Liver (tissue), 9 donors: ENCODE measurements around the gene DSPP. TPM values are rescaled to one million over a fixed set of nuclear protein-coding genes. Genes with fewer than 3 reads are reported as not detected.

Experiments used
- DNase-seq: peaks from one replicate; pipeline ENCODE4 v3.0.0-alpha.2; 2017; ENCODE audit warnings: low spot score
- H3K27ac ChIP-seq, 2 donors: one replicate each; pipeline ENCODE4 v1.7.0; 2013; ENCODE audit warnings: inconsistent platforms in 2 of 2, low read length in 2 of 2, control low read depth in 1 of 2, low read depth in 1 of 2, mild to moderate bottlenecking in 1 of 2
- H3K27me3 ChIP-seq, 4 donors: one replicate each; pipeline versions ENCODE4 v1.6.1 to v1.7.0; 2013; ENCODE audit warnings: low read length in 3 of 4, inconsistent platforms in 1 of 4, mild to moderate bottlenecking in 1 of 4, moderate library complexity in 1 of 4; ENCODE audit not compliant: control insufficient read depth in 4 of 4, insufficient read depth in 4 of 4
- H3K36me3 ChIP-seq, 4 donors: one replicate each; pipeline versions ENCODE4 v1.6.1 to v1.7.0; 2013; ENCODE audit warnings: low read length in 3 of 4, mild to moderate bottlenecking in 3 of 4, low read depth in 1 of 4, moderate library complexity in 1 of 4; ENCODE audit not compliant: control insufficient read depth in 4 of 4, insufficient read depth in 3 of 4
- H3K4me1 ChIP-seq, 4 donors: one replicate each; pipeline versions ENCODE4 v1.6.1 to v1.7.0; 2013; ENCODE audit warnings: low read length in 3 of 4, mild to moderate bottlenecking in 3 of 4, moderate library complexity in 1 of 4; ENCODE audit not compliant: control insufficient read depth in 4 of 4, insufficient read depth in 4 of 4
- H3K4me3 ChIP-seq, 3 donors: one replicate each; pipeline versions ENCODE4 v1.6.1 to v1.7.0; 2013; ENCODE audit warnings: low read length in 3 of 3, control low read depth in 1 of 3, low read depth in 1 of 3, mild to moderate bottlenecking in 1 of 3
- H3K9ac ChIP-seq, 2 donors: one replicate each; pipeline ENCODE4 v1.7.0; 2013; ENCODE audit warnings: low read length in 2 of 2, mild to moderate bottlenecking in 2 of 2, moderate library complexity in 2 of 2, control low read depth in 1 of 2, low read depth in 1 of 2
- H3K9me3 ChIP-seq, 4 donors: one replicate each; pipeline versions ENCODE4 v1.6.1 to v1.7.0; 2013; ENCODE audit warnings: low read length in 3 of 4; ENCODE audit not compliant: control insufficient read depth in 4 of 4
- ATF3 ChIP-seq: IDR thresholded peaks from 2 replicates; pipeline ENCODE4 v1.6.1; 2016; ENCODE audit warnings: antibody characterized with exemption
- EGR1 ChIP-seq, 2 donors: IDR thresholded peaks; 2 replicates each; pipeline ENCODE4 v1.6.1; 2016 to 2018; ENCODE audit warnings: antibody characterized with exemption in 2 of 2, low read depth in 2 of 2
- FOXA1 ChIP-seq: IDR thresholded peaks from 2 replicates; pipeline ENCODE4 v1.6.1; 2016; ENCODE audit warnings: antibody characterized with exemption
- FOXA2 ChIP-seq: IDR thresholded peaks from 2 replicates; pipeline ENCODE4 v1.6.1; 2016; ENCODE audit warnings: antibody characterized with exemption
- GABPA ChIP-seq, 2 donors: IDR thresholded peaks in 1 of 2; conservative IDR thresholded peaks in 1 of 2; 2 replicates each; pipeline ENCODE4 v1.6.1; 2016; ENCODE audit warnings: antibody characterized with exemption in 2 of 2, mild to moderate bottlenecking in 1 of 2, moderate library complexity in 1 of 2
- JUND ChIP-seq, 2 donors: IDR thresholded peaks; 2 replicates each; pipeline ENCODE4 v1.6.1; 2016; ENCODE audit warnings: antibody characterized with exemption in 2 of 2
- MAX ChIP-seq: IDR thresholded peaks from 2 replicates; pipeline ENCODE4 v1.6.1; 2016; ENCODE audit warnings: antibody characterized with exemption
- RAD21 ChIP-seq, 2 donors: IDR thresholded peaks; 2 replicates each; pipeline ENCODE4 v1.6.1; 2016; ENCODE audit warnings: antibody characterized with exemption in 2 of 2, mild to moderate bottlenecking in 2 of 2
- SP1 ChIP-seq: IDR thresholded peaks from 2 replicates; pipeline ENCODE4 v1.6.1; 2018; ENCODE audit warnings: antibody characterized with exemption, mild to moderate bottlenecking
- ZBTB33 ChIP-seq: IDR thresholded peaks from 2 replicates; pipeline ENCODE4 v1.6.1; 2016; ENCODE audit warnings: antibody characterized with exemption
- WGBS: extraction: QIAGEN DNeasy Blood & Tissue Kit; methylation state at CpG from one replicate; pipeline ENCODE4 v1.1.7; 2013; 5-methylcytosine and 5-hydroxymethylcytosine counted together
- polyA plus RNA-seq, 2 donors: library from polyadenylated mRNA; stranded (reverse) in 1 of 2; unstranded in 1 of 2; fragments of 200-250 nt in 1 of 2; fragments of >200 nt in 1 of 2; fragmentation: Nextera tagmentation in 1 of 2; extraction: Ambion mirVana in 1 of 2; gene quantifications; one replicate each; pipeline versions ENCODE4 v1.2.1 to v1.2.3, GENCODE V29; 2013 to 2015
- total RNA-seq, 2 donors: library from RNA; depleted of rRNA; stranded (reverse); fragments of >200 nt; gene quantifications; one replicate each; pipeline ENCODE4 v1.2.3, GENCODE V29; 2014
- donor health status: healthy.
- donor health status: healthy.
- donor health status: healthy.
- donor health status: healthy.
- donor health status: healthy.

Gene DSPP
- total and polyA plus RNA-seq, 4 donors, result under 0.01 TPM; not detected in 3

GRCh38 chr4:87620086-87620485 is 11.8 kb downstream of the DSPP start (continued):
- TF ChIP-seq GABPA (IDR thresholded peaks at IDR 0.05 in 1 of 2, conservative IDR thresholded peaks at IDR 0.05 in 1 of 2), result no peak
- no peak for TF ChIP-seq EGR1 (IDR thresholded peaks at IDR 0.05; ENCODE audit: low read depth in 2 of 2)
- TF ChIP-seq ATF3, result no peak
- no peak for TF ChIP-seq RAD21 (IDR thresholded peaks at IDR 0.05)

- no peak overlapping the region for H3K9ac ChIP-seq
- no peak overlapping the region for H3K27ac ChIP-seq
- no peak for DNase-seq
- no peaks in the 10 kb centered on the region for H3K4me1 ChIP-seq
- no peaks in the 10 kb centered on the region for H3K27me3 ChIP-seq
- TF ChIP-seq FOXA2 (no peak), FOXA1 (no peak), ATF3 (no peak), GABPA (IDR thresholded peaks at IDR 0.05 in 1 of 2, conservative IDR thresholded peaks at IDR 0.05 in 1 of 2) (no peak)
- H3K36me3 ChIP-seq, result no peaks in the 10 kb centered on the region
- H3K9me3 ChIP-seq, result no peaks in the 10 kb centered on the region
- H3K4me3 ChIP-seq, result no peak overlapping the region
Observed at GRCh38 chr4:87620491-87620890, 12.2 kb downstream of the DSPP start.

- no peaks in the 10 kb centered on the region for H3K36me3 ChIP-seq
- no peaks in the 10 kb centered on the region for H3K27me3 ChIP-seq
- no peak overlapping the region for H3K27ac ChIP-seq
- H3K4me1 ChIP-seq, result no peaks in the 10 kb centered on the region
- no peak for DNase-seq
- no peak overlapping the region for H3K4me3 ChIP-seq
- peaks cover 0 to 4% (median 0%) of the 10 kb centered on the region in 4 donors for H3K9me3 ChIP-seq
- WGBS, result 62% methylated on average over 8 of the region's 8 CpGs
- H3K9ac ChIP-seq, result no peak overlapping the region
- TF ChIP-seq JUND (IDR thresholded peaks at IDR 0.05), result no peak
Observed at GRCh38 chr4:87622303-87622702, 14.0 kb downstream of the DSPP start.

GRCh38 chr4:87624698-87625097 is 16.4 kb downstream of the DSPP start:
- no peak for TF ChIP-seq ZBTB33
- TF ChIP-seq GABPA (IDR thresholded peaks at IDR 0.05 in 1 of 2, conservative IDR thresholded peaks at IDR 0.05 in 1 of 2), result no peak
- Histone ChIP-seq H3K9me3 (peaks cover 0 to 4% (median 0%) of the 10 kb centered on the region in 4 donors), H3K36me3 (no peaks in the 10 kb centered on the region), H3K4me3 (no peak overlapping the region), H3K27me3 (no peaks in the 10 kb centered on the region), H3K4me1 (no peaks in the 10 kb centered on the region), H3K9ac (no peak overlapping the region), H3K27ac (no peak overlapping the region)
- WGBS, result 64% methylated on average over 2 of the region's 2 CpGs
- DNase-seq, result no peak

GRCh38 chr4:87631668-87632067 is 23.3 kb downstream of the DSPP start:
- DNase-seq, result no peak
- Histone ChIP-seq H3K27me3 (no peaks in the 10 kb centered on the region), H3K36me3 (no peaks in the 10 kb centered on the region), H3K4me3 (no peak overlapping the region), H3K4me1 (no peaks in the 10 kb centered on the region), H3K27ac (no peak overlapping the region), H3K9me3 (no peaks in the 10 kb centered on the region), H3K9ac (no peak overlapping the region)
- TF ChIP-seq SP1 (no peak), MAX (no peak), EGR1 (IDR thresholded peaks at IDR 0.05; ENCODE audit: low read depth in 2 of 2) (no peak)
